CD14-positive monocyte (primary cell): ENCODE data around the gene TMEM115. TPM values are rescaled to one million over a fixed set of nuclear protein-coding genes. Genes with fewer than 3 reads are reported as not detected.

Source experiments
- DNase-seq, 3 donors: peaks; one replicate each; pipeline ENCODE4 v3.0.0-alpha.2; 2011 to 2022
- H2AFZ ChIP-seq: 2 replicates; pipeline ENCODE4 v1.6.0; 2012; ENCODE audit warnings: mild to moderate bottlenecking, low read depth, low read length, inconsistent platforms; ENCODE audit not compliant: insufficient read depth, poor library complexity, severe bottlenecking
- H3K27ac ChIP-seq, 2 donors: 1 replicate in 1 of 2; 2 replicates in 1 of 2; pipeline ENCODE4 v1.5.1; 2012 to 2013; ENCODE audit warnings: low read length in 2 of 2, control low read depth in 1 of 2, inconsistent platforms in 1 of 2, low read depth in 1 of 2, mild to moderate bottlenecking in 1 of 2
- H3K27me3 ChIP-seq, 2 donors: one replicate each; pipeline versions ENCODE4 v1.6.0 to v1.6.1; 2011 to 2013; ENCODE audit warnings: low read length in 2 of 2; ENCODE audit not compliant: control insufficient read depth in 2 of 2, insufficient read depth in 2 of 2
- H3K36me3 ChIP-seq, 2 donors: replicated peaks in 1 of 2; 1 replicate in 1 of 2; 2 replicates in 1 of 2; pipeline versions ENCODE4 v1.5.1 to v1.6.1; 2012 to 2013; ENCODE audit warnings: low read length in 2 of 2, control low read depth in 1 of 2, inconsistent platforms in 1 of 2, mild to moderate bottlenecking in 1 of 2; ENCODE audit not compliant: insufficient read depth in 2 of 2, control insufficient read depth in 1 of 2
- H3K4me1 ChIP-seq, 2 donors: 1 replicate in 1 of 2; 2 replicates in 1 of 2; pipeline versions ENCODE4 v1.5.1 to v1.6.1; 2012 to 2013; ENCODE audit warnings: low read length in 2 of 2, control low read depth in 1 of 2, inconsistent platforms in 1 of 2, mild to moderate bottlenecking in 1 of 2, moderate library complexity in 1 of 2; ENCODE audit not compliant: insufficient read depth in 2 of 2, control insufficient read depth in 1 of 2
- H3K4me2 ChIP-seq: replicated peaks from 2 replicates; pipeline ENCODE3; 2012; ENCODE audit warnings: low read length, moderate library complexity, mild to moderate bottlenecking; ENCODE audit not compliant: poor library complexity, severe bottlenecking; ENCODE audit errors: extremely low read depth
- H3K4me3 ChIP-seq, 3 experiments: fragments of 200-600 bp in 1 of 3; sonication (generic) in 1 of 3; replicated peaks in 1 of 3; 1 replicate in 2 of 3; 2 replicates in 1 of 3; pipeline ENCODE4 v1.5.1; 2011 to 2013; ENCODE audit warnings: low read length in 3 of 3, mild to moderate bottlenecking in 3 of 3, control low read depth in 2 of 3, low read depth in 2 of 3, inconsistent platforms in 1 of 3, moderate library complexity in 1 of 3
- H3K79me2 ChIP-seq: 2 replicates; pipeline ENCODE4 v1.6.0; 2012; ENCODE audit warnings: mild to moderate bottlenecking, control low read depth, inconsistent platforms, low read length, moderate library complexity; ENCODE audit not compliant: insufficient read depth
- H3K9ac ChIP-seq: 2 replicates; pipeline ENCODE4 v1.6.0; 2017; ENCODE audit warnings: low read length, mild to moderate bottlenecking; ENCODE audit not compliant: insufficient read depth, poor library complexity, severe bottlenecking
- H3K9me3 ChIP-seq, 2 donors: replicated peaks in 1 of 2; 1 replicate in 1 of 2; 2 replicates in 1 of 2; pipeline versions ENCODE4 v1.5.1 to v1.6.1; 2012 to 2013; ENCODE audit warnings: low read length in 2 of 2, control low read depth in 1 of 2; ENCODE audit not compliant: control insufficient read depth in 1 of 2, insufficient read depth in 1 of 2
- H4K20me1 ChIP-seq: 2 replicates; pipeline ENCODE4 v1.6.0; 2012; ENCODE audit warnings: mild to moderate bottlenecking, low read length, control low read depth, moderate library complexity; ENCODE audit not compliant: insufficient read depth
- H3K27ac Mint-ChIP-seq, 7 donors: one replicate each; pipeline ENCODE4 v1.8.0; 2020; ENCODE audit warnings: mild to moderate bottlenecking in 7 of 7, mixed read lengths in 7 of 7, moderate library complexity in 6 of 7, inconsistent platforms in 2 of 7
- H3K27me3 Mint-ChIP-seq, 3 donors: one replicate each; pipeline ENCODE4 v1.8.0; 2021 to 2022; ENCODE audit warnings: low read depth in 3 of 3, mild to moderate bottlenecking in 3 of 3, mixed read lengths in 3 of 3, moderate library complexity in 3 of 3, inconsistent platforms in 1 of 3
- H3K36me3 Mint-ChIP-seq, 2 donors: one replicate each; pipeline ENCODE4 v1.8.0; 2020; ENCODE audit warnings: mixed read lengths in 2 of 2, inconsistent platforms in 1 of 2, mild to moderate bottlenecking in 1 of 2
- H3K4me1 Mint-ChIP-seq: one replicate; pipeline ENCODE4 v1.8.0; 2020; ENCODE audit warnings: mild to moderate bottlenecking, mixed read lengths
- H3K4me3 Mint-ChIP-seq, 2 donors: one replicate each; pipeline ENCODE4 v1.8.0; 2020; ENCODE audit warnings: mild to moderate bottlenecking in 2 of 2, mixed read lengths in 2 of 2, moderate library complexity in 1 of 2
- H3K9me3 Mint-ChIP-seq, 7 donors: one replicate each; pipeline ENCODE4 v1.8.0; 2020 to 2022; ENCODE audit warnings: mixed read lengths in 7 of 7, mild to moderate bottlenecking in 6 of 7, moderate library complexity in 6 of 7, inconsistent platforms in 2 of 7
- CTCF ChIP-seq: fragments of 200-600 bp; IDR thresholded peaks from one replicate; pipeline ENCODE4 v1.8.0; 2022; ENCODE audit warnings: antibody characterized with exemption, mild to moderate bottlenecking
- WGBS: methylation state at CpG from one replicate; pipeline ENCODE4 v1.1.5; 2013; ENCODE audit warnings: missing lambda C conversion rate; ENCODE audit not compliant: insufficient coverage; 5-methylcytosine and 5-hydroxymethylcytosine counted together
- intact Hi-C, 2 donors: fragments of 100-400 bp; cut with micrococcal nuclease; formaldehyde crosslinking; loops; one replicate each; pipeline versions ENCODE4 v1.15.0 to v1.15.1; 2023
- polyA plus RNA-seq, 3 donors: library from polyadenylated mRNA; depleted of rRNA in 1 of 3; unstranded in 2 of 3; stranded (reverse) in 1 of 3; fragments of 300-500 nt in 2 of 3; fragments of >200 nt in 1 of 3; fragmentation: Illumina TruSeq in 2 of 3; gene quantifications; 1 replicate in 2 of 3; 2 replicates in 1 of 3; pipeline ENCODE4 v1.2.3, GENCODE V29; 2012 to 2021

The TMEM115 gene
- polyA plus RNA-seq, 3 donors: 14.5 to 36.2 (median 32.9) TPM

- H3K27ac Mint-ChIP-seq: peak overlapping the region in 4 of 7 donors; percentile 57 to 82 (median 76)
- peaks cover 44 to 56% of the 10 kb centered on the region in 2 donors for H3K36me3 ChIP-seq
- H3K36me3 Mint-ChIP-seq: peaks cover 28 to 50% of the 10 kb centered on the region in 2 donors
- H3K4me3 ChIP-seq: peak overlapping the region in 1 of 3 experiments; percentile 91
- intact Hi-C loops: loop anchor here (5.0 to 10.0 kb wide), 3 partner anchors 261 to 1039 kb away; partner anchors contain the start of genes MAPKAPK3 (in 1 of the 2), MON1A (in 1 of the 2) and RBM15B (in 1 of the 2)
- H3K4me3 Mint-ChIP-seq: no peak overlapping the region
- no peaks in the 10 kb centered on the region for H3K27me3 ChIP-seq
- peak overlapping the region; percentile 21 for H3K9ac ChIP-seq
- H3K27ac ChIP-seq: peak overlapping the region; percentile 9 to 91
- no peaks in the 10 kb centered on the region for H3K9me3 ChIP-seq
- peaks cover 57% of the 10 kb centered on the region for H3K4me1 Mint-ChIP-seq
- H4K20me1 ChIP-seq: peaks cover 79% of the 10 kb centered on the region
- peak overlapping the region; percentile 98 for H3K4me2 ChIP-seq
- WGBS: 78% methylated on average over 3 of the region's 5 CpGs
- H3K4me1 ChIP-seq: peaks cover 51 to 63% of the 10 kb centered on the region in 2 donors
- no peaks in the 10 kb centered on the region for H3K9me3 Mint-ChIP-seq
- peaks cover 0 to 2% (median 0%) of the 10 kb centered on the region in 3 donors for H3K27me3 Mint-ChIP-seq
- no peak for DNase-seq
- H3K79me2 ChIP-seq: peaks cover 75% of the 10 kb centered on the region
- no peak overlapping the region for H2AFZ ChIP-seq
- no peak for TF ChIP-seq CTCF
Measured at GRCh38 chr3:50355829-50356552, 3.3 kb downstream of the TMEM115 start.

GRCh38 chr3:50354850-50355249 lies 4.5 kb downstream of the TMEM115 start:
- TF ChIP-seq CTCF: no peak
- no peak overlapping the region for H3K27ac Mint-ChIP-seq
- peaks cover 81% of the 10 kb centered on the region for H3K79me2 ChIP-seq
- H3K4me3 ChIP-seq: no peak overlapping the region
- H3K27ac ChIP-seq: no peak overlapping the region
- H3K4me3 Mint-ChIP-seq: no peak overlapping the region
- WGBS: 93% methylated on average over 4 of the region's 7 CpGs
- H3K9me3 Mint-ChIP-seq: no peaks in the 10 kb centered on the region
- no peak overlapping the region for H2AFZ ChIP-seq
- peaks cover 28 to 50% of the 10 kb centered on the region in 2 donors for H3K36me3 Mint-ChIP-seq
- peaks cover 60 to 71% of the 10 kb centered on the region in 2 donors for H3K4me1 ChIP-seq
- intact Hi-C loops: loop anchor here (5.0 to 10.0 kb wide), 4 partner anchors 257 to 1040 kb away; partner anchors contain the start of genes CISH (in 1 of the 2), MAPKAPK3 (in 1 of the 2), MON1A (in 1 of the 2) and RBM15B (in 1 of the 2)
- H3K36me3 ChIP-seq: peaks cover 44 to 56% of the 10 kb centered on the region in 2 donors
- H3K9me3 ChIP-seq: no peaks in the 10 kb centered on the region
- peaks cover 82% of the 10 kb centered on the region for H4K20me1 ChIP-seq
- no peak overlapping the region for H3K9ac ChIP-seq
- peaks cover 63% of the 10 kb centered on the region for H3K4me1 Mint-ChIP-seq
- H3K27me3 Mint-ChIP-seq: peaks cover 0 to 2% (median 0%) of the 10 kb centered on the region in 3 donors
- no peaks in the 10 kb centered on the region for H3K27me3 ChIP-seq
- no peak overlapping the region for H3K4me2 ChIP-seq
- DNase-seq: no peak
